BJ (cell line): ENCODE data around the gene CCL8. TPM values are rescaled to one million over a fixed set of nuclear protein-coding genes. Genes with fewer than 3 reads are reported as not detected.

Experiments
- CTCF ChIA-PET: fragments of 350-600 bp; formaldehyde crosslinking; extraction: SDS; loops from one replicate; lab custom pipeline; 2021; ENCODE audit warnings: antibody characterized with exemption, inconsistent platforms; lab: Yijun Ruan, JAX
- POLR2A ChIA-PET: fragments of 300-600 bp; sonication (Branson Sonifier 250); formaldehyde crosslinking; extraction: SDS; loops from one replicate; lab custom pipeline; 2021; ENCODE audit warnings: antibody characterized with exemption; lab: Charles Lee
- DNase-seq: peaks from one replicate; pipeline ENCODE4 v3.0.0-alpha.2; 2011; ENCODE audit warnings: low read depth
- H3K27me3 ChIP-seq: 2 replicates; pipeline ENCODE4 v1.6.0; 2011; ENCODE audit warnings: low read length; ENCODE audit not compliant: control insufficient read depth, insufficient read depth
- H3K36me3 ChIP-seq: 2 replicates; pipeline ENCODE4 v1.5.1; 2011; ENCODE audit warnings: low read length; ENCODE audit not compliant: control insufficient read depth, insufficient read depth
- H3K4me3 ChIP-seq: 2 replicates; pipeline ENCODE4 v1.5.1; 2011; ENCODE audit warnings: low read depth, mild to moderate bottlenecking, control low read depth, low read length
- CTCF ChIP-seq: IDR thresholded peaks from 2 replicates; pipeline ENCODE4 v1.5.1; 2011; ENCODE audit warnings: low read depth, mild to moderate bottlenecking, control low read depth, inconsistent platforms, low read length, moderate library complexity; ENCODE audit not compliant: insufficient read depth
- polyA plus RNA-seq: library from polyadenylated mRNA; depleted of rRNA; stranded (reverse); fragments of >200 nt; gene quantifications from 2 replicates; pipeline ENCODE4 v1.2.3, GENCODE V29; 2011

The CCL8 gene
- polyA plus RNA-seq, 1 experiment = 0.10 TPM

DNA sequence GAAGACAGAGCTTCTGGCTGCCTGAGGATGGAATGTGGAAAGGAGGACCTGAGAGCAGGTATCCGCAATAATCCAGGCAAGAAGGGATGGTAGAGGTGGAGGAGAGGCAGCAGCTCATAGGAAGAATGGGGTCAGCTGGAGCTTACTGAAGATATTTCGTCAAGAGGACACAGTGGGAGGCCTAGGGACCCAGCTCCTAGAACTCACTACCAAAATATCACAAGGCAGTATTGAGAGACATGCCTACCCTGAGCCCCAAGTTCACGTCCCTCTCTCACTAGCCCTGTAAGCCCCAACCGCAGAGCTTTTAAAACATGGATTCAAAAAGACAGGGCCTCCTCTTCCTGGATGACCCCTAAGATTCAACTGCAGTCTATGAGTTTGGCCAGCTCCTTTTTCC is 14.2 kb upstream of the CCL8 start:
- no peak overlapping the region for H3K4me3 ChIP-seq

GRCh38 chr17:34305606-34306005 is 13.6 kb upstream of the CCL8 start:
- no peak for DNase-seq
- POLR2A ChIA-PET = no interaction called here
- H3K27me3 ChIP-seq = no peaks in the 10 kb centered on the region
- CTCF ChIA-PET = interaction anchor here (0.9 to 13.6 kb wide), 11 partner anchors 15 to 142 kb away, joined by 3 to 176 read pairs (median 4); partner anchors contain the start of genes CCL1 and CCL13
- no peak overlapping the region for H3K4me3 ChIP-seq
- TF ChIP-seq CTCF = no peak
- H3K36me3 ChIP-seq = no peaks in the 10 kb centered on the region

More for the DNA sequence above, 14.2 kb upstream of the CCL8 start:
- DNase-seq = no peak
- no peak for TF ChIP-seq CTCF
- H3K36me3 ChIP-seq = no peaks in the 10 kb centered on the region
- ChIA-PET POLR2A (no interaction called here), CTCF (interaction anchor here (1.0 to 13.6 kb wide), 7 partner anchors 33 to 134 kb away, joined by 3 to 176 read pairs (median 4); partner anchors contain the start of genes CCL1 and CCL13)
- H3K27me3 ChIP-seq = no peaks in the 10 kb centered on the region

DNA sequence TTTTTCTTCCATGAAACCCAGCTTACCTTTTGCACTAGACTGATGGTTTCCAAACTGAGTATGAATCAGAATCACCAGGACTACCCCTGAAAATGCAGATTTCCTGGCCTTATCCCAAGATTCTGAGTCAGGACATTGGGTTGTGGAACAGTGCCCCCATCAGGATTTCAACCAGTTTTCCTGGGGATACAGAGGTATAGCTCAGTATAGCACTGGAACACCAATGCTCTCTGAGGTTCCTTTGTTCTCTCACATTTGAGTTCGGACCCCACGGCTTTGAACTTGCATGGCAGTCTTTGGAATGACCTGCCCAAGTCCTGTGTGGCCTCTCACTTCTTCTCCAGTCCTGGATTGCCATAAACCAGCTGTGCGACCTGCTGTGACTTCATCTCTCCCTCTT is 12.8 kb upstream of the CCL8 start:
- POLR2A ChIA-PET = no interaction called here
- no peaks in the 10 kb centered on the region for H3K36me3 ChIP-seq
- no peak for DNase-seq
- TF ChIP-seq CTCF = peak; percentile 63
- no peaks in the 10 kb centered on the region for H3K27me3 ChIP-seq
- CTCF ChIA-PET = interaction anchor here (0.6 to 13.6 kb wide), 16 partner anchors 9 to 143 kb away, joined by 3 to 176 read pairs (median 4); partner anchors contain the start of genes CCL1, CCL13 and CCL2
- no peak overlapping the region for H3K4me3 ChIP-seq

DNA sequence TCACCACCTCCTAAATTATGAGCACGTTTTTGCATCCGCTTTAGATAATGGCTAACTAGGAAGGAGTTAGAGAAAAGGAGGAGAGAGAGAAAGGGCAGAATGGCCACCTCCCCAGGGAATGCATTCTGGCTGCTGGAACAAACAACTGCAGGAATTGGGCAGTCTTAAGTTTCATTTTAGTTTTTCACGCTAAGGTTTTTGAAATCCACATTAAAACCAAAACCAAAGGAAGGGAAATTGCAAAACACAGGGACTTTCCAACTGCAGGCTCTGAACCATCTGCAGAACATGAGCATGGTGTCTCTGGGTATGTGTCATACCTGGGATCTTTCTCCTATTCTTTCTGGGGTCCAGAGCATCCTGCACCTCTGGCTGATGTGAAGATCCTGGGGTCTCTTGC is 12.1 kb upstream of the CCL8 start:
- Histone ChIP-seq H3K36me3 (no peaks in the 10 kb centered on the region), H3K27me3 (no peaks in the 10 kb centered on the region), H3K4me3 (no peak overlapping the region)
- CTCF ChIA-PET = interaction anchor here (0.6 to 13.6 kb wide), 15 partner anchors 9 to 143 kb away, joined by 3 to 176 read pairs (median 4); partner anchors contain the start of genes CCL1, CCL13 and CCL2
- DNase-seq = no peak
- TF ChIP-seq CTCF = no peak
- POLR2A ChIA-PET = no interaction called here

DNA sequence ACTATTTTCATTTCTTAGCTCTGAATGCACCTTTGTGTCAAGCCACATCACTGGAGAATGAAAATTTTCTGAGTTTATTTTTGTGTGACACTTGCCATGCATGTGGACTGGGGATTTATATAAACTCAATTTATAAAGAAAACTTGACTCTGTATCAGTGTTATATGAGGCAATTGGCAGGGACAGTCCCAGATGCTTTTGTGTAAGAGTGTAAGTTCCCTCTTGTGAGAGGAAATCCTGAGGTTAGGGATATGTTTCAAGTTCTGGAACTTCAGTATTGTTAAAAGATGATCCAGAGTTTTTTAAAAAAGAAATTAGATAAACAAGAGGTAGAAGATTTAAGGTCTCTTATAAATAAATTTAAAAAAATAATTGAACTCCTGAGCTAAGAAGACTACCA is 10.9 kb upstream of the CCL8 start:
- no peak for TF ChIP-seq CTCF
- Histone ChIP-seq H3K4me3 (no peak overlapping the region), H3K27me3 (no peaks in the 10 kb centered on the region), H3K36me3 (no peaks in the 10 kb centered on the region)
- CTCF ChIA-PET = interaction anchor here (1.0 to 13.6 kb wide), 6 partner anchors 49 to 137 kb away, joined by 3 to 176 read pairs (median 4); partner anchors contain the start of genes CCL1 and CCL13
- no peak for DNase-seq
- POLR2A ChIA-PET = no interaction called here
